Testis (tissue), 2 donors: Measurements from ENCODE around the gene FAM221B.

Experiments
- POLR2A ChIP-seq: fragments of 450-650 bp; IDR thresholded peaks from one replicate; pipeline ENCODE4 v1.6.1; 2017; ENCODE audit warnings: antibody characterized with exemption, mild to moderate bottlenecking, moderate library complexity
- TF ChIP-seq, protein P1 (sequence below), 3 experiments: fragments of 450-650 bp in 2 of 3; fragments of 200-600 bp in 1 of 3; sonication (generic) in 1 of 3; IDR thresholded peaks; one replicate each; pipeline ENCODE4 v1.5.1; 2016 to 2019; ENCODE audit warnings: antibody characterized with exemption in 3 of 3, mild to moderate bottlenecking in 2 of 3, moderate library complexity in 1 of 3

DNA sequence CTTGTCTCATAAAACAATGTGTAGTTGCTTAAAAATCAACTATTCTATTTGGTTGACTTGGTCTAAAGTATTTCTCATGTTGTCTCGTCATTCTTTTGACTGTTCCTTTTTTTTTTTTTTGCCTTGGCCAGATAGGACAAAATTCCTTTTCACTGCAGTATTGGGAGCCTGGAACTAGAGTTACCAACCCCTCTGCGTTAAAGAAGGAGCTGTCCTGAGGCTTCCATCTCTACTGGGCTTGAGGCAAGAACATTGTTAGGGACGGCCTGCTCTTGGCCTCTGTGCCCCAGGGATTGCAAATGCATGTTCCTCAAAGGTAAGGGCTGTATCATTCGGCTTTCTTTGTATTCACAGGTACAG, 38.5 kb downstream of the FAM221B start:
- TF ChIP-seq, protein P1, sequence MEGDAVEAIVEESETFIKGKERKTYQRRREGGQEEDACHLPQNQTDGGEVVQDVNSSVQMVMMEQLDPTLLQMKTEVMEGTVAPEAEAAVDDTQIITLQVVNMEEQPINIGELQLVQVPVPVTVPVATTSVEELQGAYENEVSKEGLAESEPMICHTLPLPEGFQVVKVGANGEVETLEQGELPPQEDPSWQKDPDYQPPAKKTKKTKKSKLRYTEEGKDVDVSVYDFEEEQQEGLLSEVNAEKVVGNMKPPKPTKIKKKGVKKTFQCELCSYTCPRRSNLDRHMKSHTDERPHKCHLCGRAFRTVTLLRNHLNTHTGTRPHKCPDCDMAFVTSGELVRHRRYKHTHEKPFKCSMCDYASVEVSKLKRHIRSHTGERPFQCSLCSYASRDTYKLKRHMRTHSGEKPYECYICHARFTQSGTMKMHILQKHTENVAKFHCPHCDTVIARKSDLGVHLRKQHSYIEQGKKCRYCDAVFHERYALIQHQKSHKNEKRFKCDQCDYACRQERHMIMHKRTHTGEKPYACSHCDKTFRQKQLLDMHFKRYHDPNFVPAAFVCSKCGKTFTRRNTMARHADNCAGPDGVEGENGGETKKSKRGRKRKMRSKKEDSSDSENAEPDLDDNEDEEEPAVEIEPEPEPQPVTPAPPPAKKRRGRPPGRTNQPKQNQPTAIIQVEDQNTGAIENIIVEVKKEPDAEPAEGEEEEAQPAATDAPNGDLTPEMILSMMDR (IDR thresholded peaks at IDR 0.05) = no peak
- TF ChIP-seq POLR2A = no peak
